Thyroid gland (tissue), 4 donors: ENCODE measurements around the gene ANKRD12.

Experiments used
- POLR2A ChIP-seq, 2 donors: fragments of 450-650 bp; IDR thresholded peaks; one replicate each; pipeline ENCODE4 v1.6.1; 2017; ENCODE audit warnings: antibody characterized with exemption in 2 of 2, mild to moderate bottlenecking in 2 of 2, moderate library complexity in 1 of 2
- TF ChIP-seq, protein P1 (sequence below), 6 experiments: fragments of 200-600 bp in 3 of 6; fragments of 450-650 bp in 3 of 6; sonication (generic) in 3 of 6; IDR thresholded peaks; one replicate each; pipeline ENCODE4 v1.5.1; 2016 to 2019; ENCODE audit warnings: antibody characterized with exemption in 6 of 6, mild to moderate bottlenecking in 2 of 6, inconsistent platforms in 1 of 6, moderate library complexity in 1 of 6

DNA sequence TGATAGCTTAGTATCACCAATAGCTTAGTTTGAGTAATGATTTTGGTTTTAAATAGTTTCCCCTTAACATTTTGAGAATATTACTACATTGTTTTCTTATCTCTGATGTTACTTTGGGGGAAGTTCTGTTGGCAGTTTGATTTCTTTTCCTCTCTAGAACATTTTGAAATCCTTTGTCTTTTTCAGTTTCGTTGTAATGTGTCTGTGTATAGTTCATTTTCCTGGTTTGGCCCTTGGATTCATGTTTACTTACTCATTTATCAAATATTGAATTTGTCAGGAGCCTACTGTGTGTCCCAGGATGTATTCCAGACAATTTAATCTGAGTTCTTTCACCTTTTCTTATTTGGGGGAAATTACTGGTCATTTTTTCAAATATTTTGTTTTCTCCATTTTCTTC, 16.7 kb downstream of the ANKRD12 start:
- TF ChIP-seq POLR2A (IDR thresholded peaks at IDR 0.05), result no peak
- TF ChIP-seq, protein P1, sequence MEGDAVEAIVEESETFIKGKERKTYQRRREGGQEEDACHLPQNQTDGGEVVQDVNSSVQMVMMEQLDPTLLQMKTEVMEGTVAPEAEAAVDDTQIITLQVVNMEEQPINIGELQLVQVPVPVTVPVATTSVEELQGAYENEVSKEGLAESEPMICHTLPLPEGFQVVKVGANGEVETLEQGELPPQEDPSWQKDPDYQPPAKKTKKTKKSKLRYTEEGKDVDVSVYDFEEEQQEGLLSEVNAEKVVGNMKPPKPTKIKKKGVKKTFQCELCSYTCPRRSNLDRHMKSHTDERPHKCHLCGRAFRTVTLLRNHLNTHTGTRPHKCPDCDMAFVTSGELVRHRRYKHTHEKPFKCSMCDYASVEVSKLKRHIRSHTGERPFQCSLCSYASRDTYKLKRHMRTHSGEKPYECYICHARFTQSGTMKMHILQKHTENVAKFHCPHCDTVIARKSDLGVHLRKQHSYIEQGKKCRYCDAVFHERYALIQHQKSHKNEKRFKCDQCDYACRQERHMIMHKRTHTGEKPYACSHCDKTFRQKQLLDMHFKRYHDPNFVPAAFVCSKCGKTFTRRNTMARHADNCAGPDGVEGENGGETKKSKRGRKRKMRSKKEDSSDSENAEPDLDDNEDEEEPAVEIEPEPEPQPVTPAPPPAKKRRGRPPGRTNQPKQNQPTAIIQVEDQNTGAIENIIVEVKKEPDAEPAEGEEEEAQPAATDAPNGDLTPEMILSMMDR (IDR thresholded peaks at IDR 0.05), result no peak
